ENCODE measurements around the gene PDPK1. TPM values are rescaled to one million over a fixed set of nuclear protein-coding genes. Genes with fewer than 3 reads are reported as not detected.
"Not testable (repeated sequence)": the region's sequence is repeated elsewhere in the genome, so short reads cannot be mapped to it uniquely, and the experiment has no call there.

PDPK1 gene
- total and polyA plus RNA-seq, 2 of the 4 experiments (the other 2 are of a cell fraction), result 10.6 to 27.3 TPM

GRCh38 chr16:2632291-2632690, 94.5 kb downstream of the PDPK1 start:
- WGBS, 2 experiments (ENCODE audit: extremely low coverage in 2 of 2, insufficient read length in 1 of 2), result no CpG with 5 or more reads among the region's 7 CpGs
- H4K20me1 ChIP-seq (ENCODE audit: insufficient read depth, low read length); H3K4me3 ChIP-seq (ENCODE audit: insufficient read depth, low read depth, low read length); in situ Hi-C loops (cut with MboI; ENCODE audit: low sequenced_read_pairs); H2BK15ac ChIP-seq (ENCODE audit: low read depth, low read length); H3K9me3 ChIP-seq (ENCODE audit: control insufficient read depth, insufficient read depth, low read length); H2BK20ac ChIP-seq (ENCODE audit: low read depth, low read length); DNase-seq; H3K18ac ChIP-seq (ENCODE audit: low read depth, low read length); CTCF ChIA-PET; H3K27me3 ChIP-seq (ENCODE audit: control insufficient read depth, insufficient read depth, low read length); H4K8ac ChIP-seq (ENCODE audit: low read depth in 2 of 2, low read length in 2 of 2); BruUV-seq (replicated peaks); intact Hi-C loops (cut with micrococcal nuclease); H3K9ac ChIP-seq (ENCODE audit: low read depth, low read length); H3K14ac ChIP-seq (replicated peaks; ENCODE audit: low read depth, low read length); H3K4ac ChIP-seq (ENCODE audit: low read depth, low read length); H3K9me1 ChIP-seq (ENCODE audit: insufficient read depth, low read length); H4K5ac ChIP-seq (ENCODE audit: low read depth, low read length); POLR2A ChIA-PET (ENCODE audit: unreplicated experiment); H3K79me1 ChIP-seq (ENCODE audit: low read depth in 1 of 2, low read length in 2 of 2); ATAC-seq (ENCODE audit: low read depth); H3K4me2 ChIP-seq (ENCODE audit: low read depth, low read length); H2BK120ac ChIP-seq (ENCODE audit: low read depth, low read length); H3K56ac ChIP-seq (ENCODE audit: extremely low read depth, insufficient read depth, low read length); H2AFZ ChIP-seq (replicated peaks; ENCODE audit: low read length, poor library complexity); H3K27ac ChIP-seq (ENCODE audit: insufficient read depth, low read length); H2AK9ac ChIP-seq (replicated peaks; ENCODE audit: low read depth, low read length, poor library complexity); H2BK5ac ChIP-seq (ENCODE audit: low read depth, low read length, poor library complexity, severe bottlenecking); H4K91ac ChIP-seq (ENCODE audit: insufficient read depth, low read depth, low read length); dilution Hi-C loops (cut with HindIII; ENCODE audit: low sequenced_read_pairs, unreplicated experiment); H3K23ac ChIP-seq (ENCODE audit: low read depth, low read length); H2AK5ac ChIP-seq (ENCODE audit: low read depth, low read length); H3K4me1 ChIP-seq (ENCODE audit: control insufficient read depth, insufficient read depth, low read length); H3K36me3 ChIP-seq (ENCODE audit: control insufficient read depth, insufficient read depth, low read length): not testable (repeated sequence)

Measured in IMR-90 (cell line).